Activated CD4-positive, alpha-beta T cell treated with anti-CD3 and anti-CD28 coated beads for 4 hours (primary cell): Measurements from ENCODE around the gene KIF21A.

Experiments
- DNase-seq, 2 donors: peaks; one replicate each; pipeline ENCODE4 v3.0.0-alpha.2; 2020

KIF21A gene

DNA sequence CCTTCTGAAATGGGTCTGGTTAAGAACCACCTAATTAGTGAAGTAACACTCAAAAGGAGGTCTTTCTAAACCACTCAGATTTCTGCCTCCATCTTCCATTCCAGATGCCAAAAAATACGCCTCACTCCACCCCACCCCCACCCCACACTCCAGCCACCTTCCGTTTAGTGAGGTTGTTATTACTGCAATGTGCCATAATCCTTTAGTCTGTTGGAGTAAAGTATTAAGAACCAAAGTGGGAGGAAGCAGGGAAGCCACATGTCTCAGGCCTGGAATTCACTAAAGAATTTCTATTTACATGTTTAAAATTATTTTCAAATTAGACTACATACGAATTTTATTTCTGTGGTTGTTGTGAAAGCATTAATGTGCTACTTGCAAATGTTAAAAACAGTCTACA is 7.4 kb downstream of the KIF21A start:
- no peak for DNase-seq

DNA sequence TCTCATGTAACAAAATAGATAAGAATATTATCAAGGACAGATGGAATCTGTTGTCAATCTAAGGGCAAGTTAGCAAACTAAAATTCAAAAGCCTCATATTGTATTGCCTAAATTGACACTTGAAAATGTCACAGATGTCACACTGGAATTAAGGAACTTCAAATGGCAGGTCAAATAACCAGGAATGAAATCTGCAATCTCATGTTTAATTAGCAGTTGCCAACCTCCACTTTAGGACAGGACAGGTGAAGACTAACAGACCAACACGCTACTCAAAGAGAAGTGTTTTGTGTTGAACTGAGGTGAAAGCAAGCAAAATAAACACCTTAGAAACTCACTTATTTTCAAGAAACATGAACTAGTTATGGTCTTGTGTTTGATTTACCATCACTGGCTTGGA is 11.1 kb downstream of the KIF21A start:
- no peak for DNase-seq

DNA sequence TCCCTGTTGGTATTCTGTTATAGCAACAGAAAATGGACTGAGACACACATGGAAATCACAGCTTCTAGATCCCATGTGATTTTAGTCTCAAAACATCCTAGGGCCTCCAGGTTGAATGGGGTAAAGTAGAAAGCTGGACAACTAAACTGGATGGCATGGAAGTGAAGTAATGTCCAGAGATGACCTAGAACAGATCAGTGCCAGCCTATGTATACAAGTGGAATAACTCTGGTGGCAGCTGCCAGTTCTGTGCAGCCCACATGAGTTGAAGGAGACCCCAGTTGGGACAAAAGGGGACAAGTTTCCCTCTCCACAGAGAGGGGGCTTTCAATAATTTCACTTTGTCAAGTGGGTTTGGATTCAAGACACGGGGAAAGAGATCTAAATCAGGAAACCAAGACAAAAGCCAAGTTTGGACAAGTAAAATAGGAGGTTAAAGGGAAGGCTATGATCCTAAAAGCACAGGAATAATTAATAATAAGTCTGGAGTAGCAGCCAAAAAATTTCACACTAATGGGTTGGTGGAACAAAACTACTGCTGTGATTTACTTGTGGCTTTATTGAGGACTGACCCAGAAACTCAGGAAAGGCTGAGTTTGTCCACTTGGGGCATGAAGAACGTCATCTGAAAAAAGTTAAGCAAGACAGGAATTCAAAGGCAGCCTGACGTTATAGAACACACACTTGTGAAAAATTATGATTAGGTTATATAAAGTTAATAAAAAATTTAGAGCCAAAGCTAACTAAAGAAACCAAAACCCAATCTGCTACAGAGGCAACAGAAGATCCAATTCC is 11.7 kb downstream of the KIF21A start:
- DNase-seq = no peak

DNA sequence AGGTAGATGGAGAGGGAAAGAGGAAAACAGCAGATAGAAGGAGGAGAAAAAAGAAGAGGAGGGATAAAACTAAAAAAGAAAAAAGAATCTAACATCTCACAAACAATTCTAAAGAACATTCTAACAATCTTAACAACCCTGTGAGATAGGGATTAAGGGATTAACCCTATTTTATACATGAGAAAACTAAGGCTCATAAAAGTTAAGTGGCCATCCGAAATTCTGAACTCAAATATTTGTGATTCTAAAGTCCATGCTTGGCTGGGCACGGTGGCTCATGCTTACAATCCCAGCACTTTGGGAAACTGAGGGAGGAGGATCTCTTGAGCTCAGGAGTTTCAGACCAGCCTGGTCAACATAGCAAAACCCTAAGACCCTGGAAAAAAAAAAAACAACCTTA is 13.1 kb downstream of the KIF21A start:
- no peak for DNase-seq

DNA sequence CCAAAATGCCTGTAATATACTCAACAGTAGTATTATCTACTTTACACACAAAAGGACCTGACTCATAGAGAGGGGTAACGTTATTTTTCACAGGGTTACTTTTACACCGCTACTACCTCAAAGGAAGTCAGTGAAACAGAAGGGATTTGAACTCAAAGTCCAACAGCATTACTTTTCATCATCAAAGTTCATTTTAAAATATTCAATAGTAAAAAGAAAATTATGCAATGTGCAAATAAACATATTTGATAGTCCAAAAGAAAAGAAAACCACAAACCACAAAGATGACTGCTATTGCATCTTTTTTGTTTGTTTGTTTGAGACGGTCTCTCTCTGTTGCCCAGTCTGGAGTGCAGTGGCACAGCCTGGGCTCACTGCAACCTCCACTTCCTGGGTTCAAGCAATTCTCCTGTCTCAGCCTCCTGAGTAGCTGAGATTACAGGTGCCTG is 15.5 kb downstream of the KIF21A start:
- DNase-seq = no peak

DNA sequence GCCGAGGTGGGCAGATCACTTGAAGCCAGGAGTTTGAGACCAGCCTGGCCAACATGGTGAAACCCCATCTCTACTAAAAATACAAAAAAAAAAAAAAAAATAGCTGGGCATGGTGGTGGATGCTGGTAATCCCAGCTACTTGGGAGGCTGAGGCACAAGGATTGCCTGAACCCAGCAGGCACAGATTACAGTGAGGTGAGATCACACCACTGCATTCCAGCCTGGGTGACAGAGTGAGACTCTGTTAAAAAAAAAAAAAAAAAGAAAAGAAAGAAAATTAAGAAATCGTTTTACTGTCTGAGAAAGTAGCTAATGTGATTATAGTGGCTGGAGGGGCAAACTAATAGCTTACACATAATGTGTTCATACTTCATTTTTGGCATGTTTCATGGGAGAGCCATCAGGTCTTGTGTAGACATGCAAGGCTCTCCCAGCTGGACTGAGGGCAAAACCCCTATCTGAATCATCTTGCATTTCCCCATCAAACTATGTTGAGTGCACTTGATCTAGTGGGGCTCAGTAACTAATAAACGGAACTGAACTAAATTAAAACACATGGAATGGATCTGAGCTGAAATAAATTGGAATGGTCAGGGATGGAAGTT is 16.2 kb downstream of the KIF21A start:
- no peak for DNase-seq

DNA sequence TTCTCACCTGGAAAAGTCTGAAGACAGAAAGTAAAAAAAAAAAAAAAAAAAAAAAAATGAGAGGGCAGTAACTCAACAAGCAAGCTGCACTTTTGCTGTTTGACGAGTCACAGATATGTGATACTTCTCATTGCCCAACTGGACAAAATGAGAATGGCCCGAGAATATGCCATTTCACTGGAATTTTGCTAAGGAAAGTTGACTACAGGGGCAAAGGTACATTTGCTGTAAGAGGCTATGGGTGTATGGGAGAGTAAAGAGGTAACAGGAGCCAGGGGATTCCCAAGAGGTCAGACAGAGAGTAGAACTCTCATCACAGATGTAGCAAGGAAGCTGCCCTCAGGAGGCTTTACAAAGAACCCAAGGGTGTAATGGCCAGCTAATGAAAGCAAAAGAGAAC is 22.9 kb downstream of the KIF21A start:
- DNase-seq = no peak

DNA sequence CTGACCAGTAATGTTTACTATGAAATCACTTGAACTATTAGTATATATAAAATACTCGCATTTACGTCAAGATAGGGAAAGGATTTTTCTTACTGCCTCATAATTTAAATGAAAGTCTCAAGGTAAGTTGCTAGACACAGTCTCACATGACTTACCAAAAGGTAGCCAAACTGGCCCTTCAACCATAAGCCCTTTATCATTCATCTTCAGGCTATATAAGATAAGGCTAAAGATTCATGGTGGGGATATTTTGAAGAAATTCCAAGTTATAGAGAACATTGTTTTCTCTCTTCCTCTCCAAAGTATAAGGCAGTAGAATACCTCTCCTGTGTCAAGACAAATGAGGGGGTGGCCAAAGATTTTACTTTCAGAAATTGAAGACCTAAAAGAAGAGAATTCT is 23.4 kb downstream of the KIF21A start:
- no peak for DNase-seq

DNA sequence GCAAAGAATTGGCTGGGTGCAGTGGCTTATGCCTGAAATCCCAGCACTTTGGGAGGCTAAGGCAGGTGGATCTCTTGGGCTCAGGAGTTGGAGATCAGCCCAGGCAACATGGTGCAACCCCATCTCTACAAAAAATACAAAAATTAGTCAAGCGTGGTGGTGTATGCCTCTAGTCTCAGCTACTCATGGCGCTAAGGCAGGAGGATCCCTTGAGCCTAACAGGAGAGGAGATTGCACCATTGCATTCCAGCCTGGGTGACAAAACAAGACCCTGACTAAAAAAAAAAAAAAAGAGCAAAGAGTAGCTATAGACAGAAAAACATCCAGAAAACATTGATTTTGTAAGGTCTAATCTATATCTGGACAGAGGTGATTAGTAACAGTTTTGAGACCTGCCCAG is 25.0 kb downstream of the KIF21A start:
- no peak for DNase-seq

DNA sequence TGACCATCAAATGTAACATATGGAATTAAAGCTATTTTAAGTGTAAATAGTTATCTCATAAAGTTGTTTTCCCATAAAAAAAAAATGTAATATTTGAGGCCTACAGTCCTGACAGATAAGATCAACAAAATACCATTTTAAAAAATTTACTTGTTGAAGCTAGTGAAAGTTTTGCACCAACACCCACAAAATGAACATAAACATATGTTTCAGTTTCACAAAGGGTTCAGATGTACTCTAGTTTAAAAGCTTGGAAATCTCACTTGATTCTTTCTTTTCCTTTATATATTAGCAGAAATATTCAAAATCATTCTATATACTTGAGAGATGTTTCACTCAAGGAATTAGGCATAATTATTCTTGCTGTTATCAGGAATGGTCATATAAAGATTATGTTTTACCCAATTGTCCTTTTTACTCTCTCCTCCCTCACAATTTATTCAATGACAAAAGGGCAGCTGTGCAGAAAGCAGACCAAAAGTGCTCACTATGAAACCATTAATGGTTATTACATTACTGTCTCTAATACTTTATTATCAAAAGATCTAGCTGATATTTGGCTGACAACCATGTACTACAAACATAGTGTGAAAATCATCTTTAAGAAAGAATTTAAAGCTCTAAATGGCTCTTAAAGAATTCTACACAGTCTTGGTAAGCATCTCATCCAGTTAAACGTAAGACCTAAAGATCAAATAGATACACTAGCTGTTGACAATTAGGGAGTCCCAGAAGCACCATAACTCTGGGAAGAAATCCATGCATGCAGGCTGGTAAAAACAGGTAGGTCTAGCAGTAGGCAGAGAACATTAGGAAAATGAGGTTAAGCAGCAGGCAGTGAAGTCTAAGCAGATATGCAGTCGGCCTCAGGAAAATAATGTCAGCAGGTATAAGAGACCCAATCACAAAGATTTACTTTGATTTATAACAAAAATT is 28.8 kb downstream of the KIF21A start:
- no peak for DNase-seq

DNA sequence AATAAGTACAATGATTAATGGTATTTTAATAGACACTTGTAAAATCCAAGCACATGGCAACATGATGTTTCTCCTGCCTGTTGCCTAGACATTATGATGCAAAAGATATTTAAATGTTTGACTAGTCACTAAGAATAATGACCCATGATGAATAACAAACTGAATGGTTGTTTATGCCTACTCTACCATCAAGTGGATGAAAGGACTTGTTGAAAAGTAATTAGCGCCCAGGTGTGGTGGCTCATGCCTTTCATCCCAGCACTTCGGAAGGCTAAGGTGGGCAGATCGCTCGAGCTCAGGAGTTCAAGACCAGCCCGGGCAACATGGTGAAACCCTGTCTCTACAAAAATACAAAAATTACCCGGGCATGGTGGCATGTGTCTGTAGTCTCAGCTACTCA is 30.7 kb downstream of the KIF21A start:
- no peak for DNase-seq

DNA sequence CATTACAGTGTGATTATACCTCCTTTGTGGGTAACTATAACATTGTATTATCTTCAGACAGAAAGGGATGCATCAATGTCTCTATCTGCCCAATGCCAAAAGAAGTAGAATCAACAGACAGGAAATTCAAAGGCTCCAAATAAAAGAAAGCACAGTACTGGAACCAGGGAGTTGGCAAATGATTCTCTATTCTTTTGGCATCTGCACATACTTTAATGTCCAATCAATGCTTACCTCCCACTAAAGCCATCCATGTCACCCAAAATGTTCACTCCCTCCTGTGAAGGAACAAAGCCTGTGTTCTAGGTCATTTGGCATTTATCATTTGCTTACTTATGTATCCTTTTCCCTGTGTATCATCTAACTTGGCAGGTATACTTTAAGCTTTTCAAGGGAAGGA is 36.7 kb downstream of the KIF21A start:
- no peak for DNase-seq

DNA sequence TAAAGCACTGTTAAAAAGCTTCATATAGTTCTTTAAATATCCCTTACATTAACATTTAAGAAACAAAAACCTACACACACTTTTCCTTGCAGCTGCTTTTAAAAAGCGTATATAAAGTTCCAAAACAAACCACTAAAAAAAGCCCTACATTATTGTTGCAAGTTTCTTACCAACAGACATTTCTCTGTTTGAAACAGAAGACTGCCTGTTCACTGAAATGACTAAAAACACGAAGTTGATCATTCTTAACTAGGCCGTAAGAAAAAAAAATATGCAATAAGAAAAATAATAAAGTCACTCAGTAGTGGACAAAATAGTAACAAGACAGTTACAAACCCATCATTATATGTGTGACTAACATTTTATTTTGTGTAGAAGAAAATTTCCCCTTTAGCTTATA is 37.3 kb downstream of the KIF21A start:
- no peak for DNase-seq

DNA sequence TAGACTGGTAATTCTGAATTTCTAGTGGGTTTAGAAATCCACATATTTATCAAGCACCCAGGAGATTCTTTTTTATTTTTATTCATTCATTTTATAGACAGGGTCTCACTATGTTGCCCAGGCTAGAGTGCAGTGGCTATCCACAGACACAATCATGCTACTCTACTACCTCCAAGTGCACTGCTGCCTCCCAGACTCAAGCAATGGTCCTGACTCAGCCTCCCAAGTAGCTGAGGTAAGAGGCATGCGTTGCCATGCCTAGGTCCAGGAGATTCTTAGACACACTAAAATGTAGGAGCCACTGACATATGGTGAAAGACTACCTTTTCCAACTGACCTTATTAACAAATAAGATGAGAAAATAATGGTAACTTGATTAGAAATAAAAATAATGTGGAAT is 38.9 kb downstream of the KIF21A start:
- DNase-seq = no peak

DNA sequence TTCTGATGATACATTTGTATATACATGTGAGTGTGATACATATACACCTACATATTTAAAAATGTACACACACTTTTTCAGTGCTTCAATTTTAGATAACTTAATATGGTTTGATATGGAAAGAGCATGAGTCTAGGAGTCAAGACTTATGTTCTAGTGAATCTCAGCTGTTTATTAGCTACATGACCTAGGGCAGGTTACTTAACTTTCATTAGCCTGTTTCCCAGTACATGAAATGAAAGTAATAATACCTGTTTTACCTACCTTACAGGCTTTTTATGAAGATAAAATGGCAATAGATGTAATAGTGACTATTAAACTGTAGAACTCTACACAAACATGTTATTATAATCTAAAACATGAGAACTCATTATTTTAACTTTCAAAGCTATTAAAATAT is 39.5 kb downstream of the KIF21A start:
- no peak for DNase-seq

DNA sequence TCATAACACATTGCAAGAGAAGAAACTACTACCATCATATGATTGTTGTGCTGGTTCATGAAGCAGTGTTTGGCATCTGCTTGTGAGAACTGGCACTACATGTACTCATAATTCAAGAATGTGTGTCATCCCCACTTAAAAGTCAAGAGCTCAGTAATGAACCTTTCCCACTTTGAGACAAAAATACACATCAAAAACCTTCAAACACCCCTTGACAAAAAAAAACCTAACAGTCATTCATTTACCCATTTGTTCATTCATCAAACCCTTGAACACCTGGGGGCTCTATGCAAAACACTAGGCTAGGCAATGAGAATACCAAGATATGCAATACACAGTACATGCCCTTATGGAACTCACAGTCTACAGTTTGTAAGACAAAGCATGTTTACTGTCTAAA is 40.0 kb downstream of the KIF21A start:
- no peak for DNase-seq

DNA sequence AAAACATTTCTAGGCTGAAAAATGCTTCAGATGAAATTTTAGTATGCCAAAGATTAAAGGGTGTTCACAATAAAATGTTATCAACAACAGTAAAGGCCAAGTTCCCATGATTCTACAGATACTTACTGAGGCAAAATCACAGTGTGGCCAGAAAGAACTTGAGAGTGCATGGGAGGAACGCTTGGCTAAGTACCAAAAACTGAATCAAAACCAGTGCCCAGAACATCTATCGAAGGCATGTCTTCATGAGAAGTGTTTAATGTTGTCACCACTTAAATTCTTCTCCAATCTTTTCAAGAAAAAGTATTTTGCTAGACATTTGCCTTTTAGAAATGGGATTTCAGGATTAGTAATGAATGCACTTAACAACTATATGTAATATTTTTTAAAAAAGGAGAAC is 41.5 kb downstream of the KIF21A start:
- DNase-seq = no peak

DNA sequence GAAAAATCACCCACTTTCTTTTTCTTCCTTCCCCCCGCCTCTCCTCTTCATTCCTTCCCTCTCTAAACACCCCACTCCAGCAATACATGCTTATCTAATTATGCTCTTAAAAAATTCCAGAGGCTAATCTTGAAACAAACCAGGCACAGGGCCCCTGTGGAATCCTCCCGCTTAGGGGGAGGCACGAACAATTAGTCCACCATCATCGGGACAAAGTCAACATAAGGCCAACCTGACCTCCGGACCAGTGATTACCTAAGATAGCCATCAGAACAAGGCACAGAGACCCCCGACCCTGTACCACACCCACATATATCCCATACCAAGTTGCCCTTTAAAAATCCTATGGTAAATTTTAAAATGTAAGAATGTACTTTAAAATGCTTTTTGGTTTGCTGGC is 47.1 kb downstream of the KIF21A start:
- DNase-seq = no peak

DNA sequence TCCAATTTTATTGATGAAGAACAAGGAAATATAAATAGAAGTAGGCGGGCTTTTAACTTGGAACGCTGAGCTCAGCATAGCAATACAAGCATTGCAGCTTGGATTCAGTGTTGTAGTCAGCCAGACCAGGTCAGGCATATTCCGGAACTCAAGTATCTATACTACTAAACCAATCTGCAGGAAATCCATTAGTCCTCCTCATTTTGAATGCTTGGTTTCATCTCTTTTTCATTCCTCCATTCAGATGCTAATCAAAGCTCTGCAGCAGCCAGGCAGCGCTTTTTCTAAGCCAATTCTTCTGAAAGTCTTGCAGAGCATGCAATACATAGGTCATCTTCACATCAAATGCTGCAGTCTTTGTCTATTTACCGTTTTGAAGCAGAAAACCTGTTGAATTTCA is 49.0 kb downstream of the KIF21A start:
- DNase-seq = no peak

DNA sequence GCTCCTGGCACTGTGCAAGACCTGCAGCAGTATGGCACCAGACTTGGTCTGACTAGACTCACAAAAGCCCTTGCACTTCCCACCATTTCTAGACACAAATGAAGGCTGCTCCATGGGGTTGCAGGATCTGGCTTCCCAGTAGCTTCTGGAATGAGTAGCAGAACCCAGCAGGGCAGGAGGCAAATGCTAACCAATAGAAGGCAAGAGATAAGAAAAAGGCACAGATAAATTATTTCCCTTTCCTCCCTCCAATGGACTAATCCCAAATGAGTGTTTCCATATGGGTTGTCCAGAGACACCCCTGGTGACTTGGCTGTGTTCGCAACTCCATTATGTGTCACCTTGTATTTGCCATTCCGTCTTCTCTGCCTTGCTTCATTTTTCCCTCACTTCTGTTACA is 49.7 kb downstream of the KIF21A start:
- DNase-seq = no peak

DNA sequence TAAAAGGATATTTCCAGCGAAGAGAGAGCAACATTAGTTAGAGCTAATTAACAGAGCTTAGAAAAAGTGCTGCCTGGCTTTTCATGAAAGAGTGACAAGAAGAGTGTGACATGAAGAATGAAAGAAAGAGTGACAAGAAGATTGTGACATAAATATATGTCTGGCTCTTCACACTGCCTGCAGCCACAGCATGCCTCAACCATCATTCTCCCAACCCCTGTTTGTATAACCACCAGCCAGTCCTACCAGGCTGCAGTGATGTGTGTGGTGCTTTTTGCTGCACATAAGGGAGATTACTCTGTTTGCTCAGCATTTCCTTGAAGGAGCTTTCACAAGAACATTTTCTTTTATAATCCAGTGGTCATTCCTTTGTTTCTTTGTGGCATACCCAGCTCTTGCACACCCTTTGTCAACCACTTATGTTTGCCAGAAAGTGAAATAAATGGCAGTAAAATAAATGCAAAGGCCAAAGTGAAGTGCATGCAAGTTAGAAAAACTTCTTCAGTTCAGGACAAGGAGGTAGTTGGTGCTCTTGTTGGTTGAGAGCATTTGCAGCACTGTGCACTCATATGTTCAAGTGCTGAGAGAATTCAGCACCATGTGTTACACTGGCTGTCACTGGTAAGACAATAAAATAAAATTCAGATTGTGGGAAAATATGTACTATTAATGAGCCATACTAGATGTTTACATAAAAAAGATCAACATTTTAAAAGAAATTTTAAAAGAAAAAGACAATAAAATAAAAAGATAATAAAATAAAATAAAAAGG is 50.6 kb downstream of the KIF21A start:
- no peak for DNase-seq

DNA sequence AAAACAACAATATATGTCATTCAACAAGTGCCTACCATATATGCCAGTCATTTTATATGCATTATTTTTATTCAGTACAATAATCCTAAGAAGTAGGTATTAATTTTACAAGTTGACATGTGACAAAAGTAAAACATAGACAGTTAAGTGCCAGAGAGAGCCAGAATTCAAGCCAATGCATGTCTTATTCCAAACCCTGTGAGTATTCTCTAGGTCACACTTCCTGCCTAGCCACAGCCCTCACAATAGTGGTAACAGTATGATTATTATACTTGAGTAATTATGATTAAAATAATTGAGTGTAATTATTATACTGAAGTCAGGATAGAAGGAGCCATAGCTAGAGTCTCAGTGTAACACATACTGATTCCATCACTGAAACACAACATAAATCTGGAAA is 52.2 kb downstream of the KIF21A start:
- no peak for DNase-seq
